Lung (tissue), 12 donors: ENCODE measurements around the gene FRMD5. TPM values are rescaled to one million over a fixed set of nuclear protein-coding genes. Genes with fewer than 3 reads are reported as not detected.

Source experiments
- ATAC-seq: fragments of 200-7000 bp; cut with Tn5 transposase; one replicate; pipeline ENCODE4 v1.9.1; 2020; ENCODE audit warnings: moderate number of reproducible peaks; ENCODE audit not compliant: insufficient read depth, low FRiP score
- DNase-seq, 3 donors: peaks; one replicate each; pipeline ENCODE4 v3.0.0-alpha.2; 2013 to 2017
- H3K27ac ChIP-seq, 2 donors: one replicate each; pipeline ENCODE4 v1.5.1; 2013; ENCODE audit warnings: mild to moderate bottlenecking in 2 of 2, moderate library complexity in 2 of 2, control low read depth in 1 of 2, inconsistent platforms in 1 of 2, low read depth in 1 of 2, low read length in 1 of 2
- H3K27me3 ChIP-seq, 3 donors: one replicate each; pipeline ENCODE4 v1.5.1; 2013; ENCODE audit warnings: low read length in 2 of 3; ENCODE audit not compliant: control insufficient read depth in 3 of 3, insufficient read depth in 3 of 3
- H3K36me3 ChIP-seq, 4 donors: one replicate each; pipeline ENCODE4 v1.5.1; 2013; ENCODE audit warnings: low read length in 4 of 4, mild to moderate bottlenecking in 1 of 4, moderate library complexity in 1 of 4; ENCODE audit not compliant: control insufficient read depth in 4 of 4, insufficient read depth in 4 of 4
- H3K4me1 ChIP-seq, 5 donors: one replicate each; pipeline ENCODE4 v1.5.1; 2013; ENCODE audit warnings: low read length in 5 of 5, mild to moderate bottlenecking in 2 of 5, moderate library complexity in 1 of 5; ENCODE audit not compliant: control insufficient read depth in 5 of 5, insufficient read depth in 5 of 5
- H3K4me3 ChIP-seq: one replicate; pipeline ENCODE4 v1.5.1; 2013; ENCODE audit warnings: mild to moderate bottlenecking, control low read depth, moderate library complexity
- H3K9ac ChIP-seq, 2 donors: one replicate each; pipeline ENCODE4 v1.5.1; 2013; ENCODE audit warnings: low read length in 2 of 2, control low read depth in 1 of 2; ENCODE audit not compliant: insufficient read depth in 1 of 2
- H3K9me3 ChIP-seq, 4 donors: one replicate each; pipeline ENCODE4 v1.5.1; 2013; ENCODE audit warnings: low read length in 3 of 4, mild to moderate bottlenecking in 1 of 4, moderate library complexity in 1 of 4; ENCODE audit not compliant: control insufficient read depth in 4 of 4, insufficient read depth in 3 of 4
- CTCF ChIP-seq: IDR thresholded peaks from 2 replicates; pipeline ENCODE4 v1.5.1; 2012; ENCODE audit warnings: mild to moderate bottlenecking; ENCODE audit errors: control extremely low read depth, extremely low read depth
- WGBS, 2 donors: extraction: QIAGEN DNeasy Blood & Tissue Kit; methylation state at CpG; one replicate each; pipeline ENCODE4 v1.1.7; 2013; 5-methylcytosine and 5-hydroxymethylcytosine counted together
- polyA plus RNA-seq, 2 donors: library from polyadenylated mRNA; stranded (reverse); fragments of 200-250 nt; gene quantifications; one replicate each; pipeline ENCODE4 v1.2.1, GENCODE V29; 2013
- total RNA-seq, 2 donors: library from RNA; depleted of rRNA in 1 of 2; stranded (reverse); fragments of >200 nt in 1 of 2; gene quantifications; one replicate each; pipeline ENCODE4 v1.2.1, GENCODE V29; 2014 to 2021
- donor health status: control.
- donor health status: control.
- donor health status: Bipolar disorder and iron deficiency.
- donor health status: healthy.
- donor health status: DM: yes; HTN: yes; CAD: no.

The FRMD5 gene
- total and polyA plus RNA-seq, 4 donors = 0.10 to 1.1 (median 0.67) TPM

- no peak for TF ChIP-seq CTCF
- 66 to 68% methylated on average over 5 of the region's 5 CpGs for whole genome bisulfite sequencing, 2 donors
- ATAC-seq (no peak), DNase-seq (no peak)
- Histone ChIP-seq H3K9ac (no peak overlapping the region), H3K27me3 (peaks cover 0 to 4% (median 0%) of the 10 kb centered on the region in 3 donors), H3K36me3 (no peaks in the 10 kb centered on the region), H3K4me3 (no peak overlapping the region), H3K4me1 (no peaks in the 10 kb centered on the region), H3K27ac (no peak overlapping the region), H3K9me3 (peaks cover 0 to 2% (median 0%) of the 10 kb centered on the region in 4 donors)
These were observed 266.9 kb downstream of the FRMD5 start for GRCh38 chr15:43928152-43928551.

- DNase-seq (no peak), ATAC-seq (no peak)
- no peak overlapping the region for H3K9ac ChIP-seq
- no peak for TF ChIP-seq CTCF
- H3K36me3 ChIP-seq = no peaks in the 10 kb centered on the region
- WGBS, 2 donors = 65 to 73% methylated on average over 4 of the region's 4 CpGs
- H3K27me3 ChIP-seq = peaks cover 0 to 4% (median 0%) of the 10 kb centered on the region in 3 donors
- H3K4me1 ChIP-seq = no peaks in the 10 kb centered on the region
- no peaks in the 10 kb centered on the region for H3K9me3 ChIP-seq
- H3K4me3 ChIP-seq = no peak overlapping the region
- no peak overlapping the region for H3K27ac ChIP-seq
These were observed 267.9 kb downstream of the FRMD5 start for GRCh38 chr15:43927203-43927602.

DNA sequence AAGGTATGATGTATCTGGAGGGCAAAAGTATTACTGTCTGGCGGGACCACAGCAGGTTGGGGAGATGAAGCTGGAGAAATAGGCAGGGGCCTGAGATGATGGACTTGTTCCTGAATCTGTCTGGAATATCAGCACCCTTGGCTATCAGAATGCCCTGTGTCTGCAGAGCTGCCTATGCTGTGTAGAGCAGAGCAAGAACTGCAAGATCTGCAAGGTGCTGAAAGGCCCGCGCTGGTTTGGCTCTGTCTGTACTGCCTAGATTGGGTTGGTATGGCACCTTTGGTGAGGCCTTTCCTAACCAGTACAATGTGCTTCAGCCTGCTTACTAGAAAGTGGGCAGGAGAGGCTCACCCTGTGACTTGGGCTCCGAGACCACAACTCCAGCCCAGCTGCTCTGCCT lies 271.5 kb downstream of the FRMD5 start:
- no peak overlapping the region for H3K27ac ChIP-seq
- no peak overlapping the region for H3K9ac ChIP-seq
- 96 to 99% methylated on average over 4 of the region's 4 CpGs for WGBS, 2 donors
- no peaks in the 10 kb centered on the region for H3K4me1 ChIP-seq
- no peak for TF ChIP-seq CTCF
- no peaks in the 10 kb centered on the region for H3K9me3 ChIP-seq
- peaks cover 0 to 4% (median 0%) of the 10 kb centered on the region in 3 donors for H3K27me3 ChIP-seq
- no peak overlapping the region for H3K4me3 ChIP-seq
- ATAC-seq (no peak), DNase-seq (no peak)
- H3K36me3 ChIP-seq = no peaks in the 10 kb centered on the region

DNA sequence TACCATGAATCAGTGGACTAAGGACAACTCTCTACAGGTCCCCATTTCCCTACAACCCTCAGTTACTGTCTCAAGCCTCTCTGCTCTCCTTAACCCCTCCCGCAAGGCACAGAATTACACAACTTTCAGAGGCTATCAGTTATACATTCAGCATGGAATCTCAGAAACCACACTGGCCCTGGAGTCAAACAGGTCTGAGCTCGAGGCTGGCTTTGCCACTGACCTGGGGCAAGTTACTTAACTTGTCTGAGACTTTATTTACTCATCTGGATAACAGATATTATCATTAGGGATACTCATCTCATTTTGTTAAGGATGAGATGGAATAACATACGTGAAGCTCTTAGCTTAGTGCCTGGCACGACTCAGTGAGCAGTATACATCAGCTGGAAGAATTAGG lies 273.1 kb downstream of the FRMD5 start:
- TF ChIP-seq CTCF = no peak
- 80 to 86% methylated on average over 4 of the region's 4 CpGs for WGBS, 2 donors

More for the DNA sequence above, 273.1 kb downstream of the FRMD5 start:
- H3K4me3 ChIP-seq = no peak overlapping the region
- no peaks in the 10 kb centered on the region for H3K9me3 ChIP-seq
- no peaks in the 10 kb centered on the region for H3K36me3 ChIP-seq
- no peaks in the 10 kb centered on the region for H3K27me3 ChIP-seq
- no peak overlapping the region for H3K9ac ChIP-seq
- H3K4me1 ChIP-seq = no peaks in the 10 kb centered on the region
- H3K27ac ChIP-seq = no peak overlapping the region
- no peak for ATAC-seq
- DNase-seq = no peak
